Naive thymus-derived CD8-positive, alpha-beta T cell (primary cell): ENCODE data around the gene FOXL3. TPM values are rescaled to one million over a fixed set of nuclear protein-coding genes. Genes with fewer than 3 reads are reported as not detected.
A peak's percentile ranks its signal among the peaks of the same experiment; 100 is the strongest.

Experiments used
- ATAC-seq, 2 donors: fragments of 150-1000 bp; cut with Tn5 transposase in 1 of 2; sonication (Bioruptor Pico), chemical (Tn5 transposase) in 1 of 2; 1 replicate in 1 of 2; 2 replicates in 1 of 2; pipeline ENCODE4 v1.10.0; 2021; ENCODE audit warnings: mild to moderate bottlenecking in 2 of 2, moderate library complexity in 2 of 2
- POLR2A ChIA-PET: fragments of 350-600 bp; sonication (Branson Sonifier 250); formaldehyde crosslinking; loops from one replicate; lab custom pipeline; 2021; ENCODE audit warnings: antibody characterized with exemption; lab: Charles Lee
- DNase-seq, 10 donors: peaks; one replicate each; pipeline versions ENCODE4 v3.0.0 to v3.0.0-alpha.2; 2020 to 2022
- H3K27ac Mint-ChIP-seq, 10 donors: one replicate each; pipeline ENCODE4 v1.8.0; 2020 to 2022; ENCODE audit warnings: mild to moderate bottlenecking in 10 of 10, mixed read lengths in 10 of 10, moderate library complexity in 4 of 10, inconsistent platforms in 1 of 10
- H3K27me3 Mint-ChIP-seq, 5 donors: one replicate each; pipeline ENCODE4 v1.8.0; 2021 to 2022; ENCODE audit warnings: mixed read lengths in 5 of 5
- H3K36me3 Mint-ChIP-seq, 3 donors: one replicate each; pipeline ENCODE4 v1.8.0; 2020 to 2022; ENCODE audit warnings: mixed read lengths in 3 of 3, mild to moderate bottlenecking in 2 of 3, inconsistent platforms in 1 of 3
- H3K4me1 Mint-ChIP-seq, 4 donors: one replicate each; pipeline ENCODE4 v1.8.0; 2021 to 2022; ENCODE audit warnings: mixed read lengths in 4 of 4
- H3K4me3 Mint-ChIP-seq, 10 donors: one replicate each; pipeline ENCODE4 v1.8.0; 2020 to 2022; ENCODE audit warnings: mild to moderate bottlenecking in 10 of 10, mixed read lengths in 10 of 10, moderate library complexity in 6 of 10, inconsistent platforms in 1 of 10
- H3K9me3 Mint-ChIP-seq, 9 donors: one replicate each; pipeline ENCODE4 v1.8.0; 2020 to 2022; ENCODE audit warnings: mixed read lengths in 9 of 9, mild to moderate bottlenecking in 3 of 9, inconsistent platforms in 1 of 9, moderate library complexity in 1 of 9
- polyA plus RNA-seq, 3 donors: library from polyadenylated mRNA; unstranded; fragments of 300-500 nt; fragmentation: Illumina TruSeq; gene quantifications; one replicate each; pipeline ENCODE4 v1.2.3, GENCODE V29; 2021
- total RNA-seq, 8 experiments: library from RNA in 2 of 8; stranded (reverse) in 2 of 8; gene quantifications; one replicate each; pipeline ENCODE4 v1.2.3 and lab custom pipeline; 2021 to 2026

Gene FOXL3
- total and polyA plus RNA-seq, 5 experiments from 2014 or later: not detected

- H3K27me3 Mint-ChIP-seq: no peaks in the 10 kb centered on the region
These were observed 47.0 kb downstream of the FOXL3 start for GRCh38 chr7:336810-337566.

GRCh38 chr7:337567-337951 lies 47.6 kb downstream of the FOXL3 start:
- Mint-ChIP-seq H3K36me3 (no peaks in the 10 kb centered on the region), H3K4me3 (peak overlapping the region in 6 of 10 donors; percentile 35 to 60 (median 52)), H3K4me1 (peaks cover 11 to 33% (median 23%) of the 10 kb centered on the region in 4 donors), H3K27ac (peak overlapping the region in 1 of 10 donors; percentile 67), H3K27me3 (no peaks in the 10 kb centered on the region), H3K9me3 (peaks cover 0 to 6% (median 0%) of the 10 kb centered on the region in 9 donors)
- ATAC-seq: no peak
- POLR2A ChIA-PET: interaction anchor here (1.2 kb wide), 1 partner anchor 25 kb away, joined by 3 read pairs; no protein-coding TSS in a partner anchor
- no peak for DNase-seq

More at GRCh38 chr7:336810-337566, 47.0 kb downstream of the FOXL3 start:
- Mint-ChIP-seq H3K9me3 (peaks cover 0 to 6% (median 0%) of the 10 kb centered on the region in 9 donors), H3K4me1 (peaks cover 11 to 30% (median 22%) of the 10 kb centered on the region in 4 donors), H3K4me3 (peak overlapping the region in 7 of 10 donors; percentile 4 to 60 (median 50)), H3K36me3 (no peaks in the 10 kb centered on the region), H3K27ac (peak overlapping the region in 1 of 10 donors; percentile 67)
- DNase-seq: peak in 7 of 10 donors; percentile 21 to 77 (median 43)
- POLR2A ChIA-PET: interaction anchor here (1.2 kb wide), 1 partner anchor 26 kb away, joined by 3 read pairs; no protein-coding TSS in a partner anchor
- ATAC-seq: peak; percentile 40 to 53

- H3K27me3 Mint-ChIP-seq: no peaks in the 10 kb centered on the region
- POLR2A ChIA-PET: interaction anchor here (0.8 to 1.1 kb wide), 2 partner anchors 13 to 14 kb away, joined by 3 to 4 read pairs; no protein-coding TSS in a partner anchor
- peaks cover 0 to 6% (median 0%) of the 10 kb centered on the region in 9 donors for H3K9me3 Mint-ChIP-seq
- H3K4me3 Mint-ChIP-seq: no peak overlapping the region
- ATAC-seq (no peak), DNase-seq (peak in 1 of 10 donors; percentile 58)
- H3K27ac Mint-ChIP-seq: no peak overlapping the region
- H3K4me1 Mint-ChIP-seq: peaks cover 11 to 37% (median 24%) of the 10 kb centered on the region in 4 donors
- H3K36me3 Mint-ChIP-seq: no peaks in the 10 kb centered on the region
These were observed 48.5 kb downstream of the FOXL3 start for GRCh38 chr7:338295-339061.

- Mint-ChIP-seq H3K9me3 (peaks cover 0 to 6% (median 0%) of the 10 kb centered on the region in 9 donors), H3K4me1 (peaks cover 11 to 37% (median 25%) of the 10 kb centered on the region in 4 donors), H3K27me3 (no peaks in the 10 kb centered on the region), H3K27ac (no peak overlapping the region), H3K36me3 (no peaks in the 10 kb centered on the region), H3K4me3 (no peak overlapping the region)
- POLR2A ChIA-PET: interaction anchor here (0.8 to 1.1 kb wide), 2 partner anchors 12 to 14 kb away, joined by 3 to 4 read pairs; no protein-coding TSS in a partner anchor
- ATAC-seq (no peak), DNase-seq (no peak)
These were observed 49.0 kb downstream of the FOXL3 start for GRCh38 chr7:339062-339342.

GRCh38 chr7:339696-340095 lies 49.7 kb downstream of the FOXL3 start:
- POLR2A ChIA-PET: no interaction called here
- Mint-ChIP-seq H3K4me1 (peaks cover 7 to 31% (median 19%) of the 10 kb centered on the region in 4 donors), H3K4me3 (peak overlapping the region in 1 of 10 donors; percentile 63), H3K27ac (peak overlapping the region in 1 of 10 donors; percentile 15), H3K36me3 (no peaks in the 10 kb centered on the region), H3K27me3 (no peaks in the 10 kb centered on the region), H3K9me3 (peaks cover 0 to 3% (median 0%) of the 10 kb centered on the region in 9 donors)
- ATAC-seq: no peak
- peak in 1 of 10 donors; percentile 57 for DNase-seq

- H3K27me3 Mint-ChIP-seq: no peaks in the 10 kb centered on the region
- ATAC-seq (no peak), DNase-seq (peak in 1 of 10 donors; percentile 41)
- H3K4me1 Mint-ChIP-seq: peaks cover 3 to 24% (median 13%) of the 10 kb centered on the region in 4 donors
- no peaks in the 10 kb centered on the region for H3K36me3 Mint-ChIP-seq
- H3K9me3 Mint-ChIP-seq: peaks cover 0 to 3% (median 0%) of the 10 kb centered on the region in 9 donors
- POLR2A ChIA-PET: interaction anchor here (0.8 kb wide), 1 partner anchor 653 kb away, joined by 4 read pairs; no protein-coding TSS in a partner anchor
- H3K27ac Mint-ChIP-seq: peak overlapping the region in 1 of 10 donors; percentile 24
- H3K4me3 Mint-ChIP-seq: no peak overlapping the region
These were observed 50.4 kb downstream of the FOXL3 start for GRCh38 chr7:340200-340937.

Other genes with a start within 250 kb of the FOXL3 start
- under 1 TPM; 0.60 to 0.66 TPM for gene FAM20C, start 97.6 kb upstream of the FOXL3 start, total RNA-seq
- not detected for gene FAM20C, start 97.6 kb upstream of the FOXL3 start, polyA plus RNA-seq
- gene PDGFA, start 229.7 kb downstream of the FOXL3 start, total RNA-seq: under 1 TPM; 0.21 to 0.30 TPM
- gene PDGFA, start 229.7 kb downstream of the FOXL3 start, polyA plus RNA-seq: not detected